Stimulated activated CD8-positive, alpha-beta memory T cell treated with anti-CD3 and anti-CD28 coated beads, Interleukin-2, amount 100 ng/mL, for 48 hours (primary cell): Measurements from ENCODE around the gene ZNF530.

Source experiments
- DNase-seq, 2 donors: peaks; one replicate each; pipeline ENCODE4 v3.0.0-alpha.2; 2020; ENCODE audit warnings: low read depth in 2 of 2

ZNF530 gene

DNA sequence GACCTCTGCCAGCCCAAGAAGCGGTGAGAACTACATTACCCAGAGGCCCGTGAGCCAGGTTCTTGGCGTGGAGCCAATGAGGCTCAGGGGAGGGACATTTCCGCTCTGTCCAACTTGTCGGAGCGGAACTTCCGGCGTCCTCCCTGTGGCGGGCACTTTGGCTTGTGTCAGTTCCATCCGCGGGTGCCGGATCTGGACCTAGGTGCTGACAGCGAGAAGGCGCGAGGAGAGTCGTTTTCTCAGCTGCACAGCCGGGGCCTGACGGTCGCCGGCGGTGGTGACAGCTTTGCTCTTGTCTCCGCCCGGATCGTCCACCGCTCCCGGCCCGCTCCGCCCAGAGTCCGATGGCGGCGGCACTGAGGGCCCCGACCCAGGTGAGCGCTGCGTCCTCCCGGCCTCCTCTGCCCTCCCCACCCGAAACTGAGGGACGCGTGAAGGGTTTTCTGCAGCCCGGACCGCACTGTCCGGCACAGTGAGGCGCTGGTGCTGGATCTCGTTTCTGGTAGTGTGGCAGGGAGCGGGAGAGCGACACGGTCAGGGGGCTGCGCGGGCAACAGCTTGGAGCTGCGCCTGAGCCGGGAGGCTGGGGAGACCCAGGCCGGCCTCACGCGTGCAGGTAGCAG, at the start of gene ZNF530:
Gene ZNF530, plus strand, starts transcription at position 125 of the 623 bp plus-strand sequence. CDS start 4,461 bp downstream, outside the sequence.
- peak; percentile 79 to 84 for DNase-seq

DNA sequence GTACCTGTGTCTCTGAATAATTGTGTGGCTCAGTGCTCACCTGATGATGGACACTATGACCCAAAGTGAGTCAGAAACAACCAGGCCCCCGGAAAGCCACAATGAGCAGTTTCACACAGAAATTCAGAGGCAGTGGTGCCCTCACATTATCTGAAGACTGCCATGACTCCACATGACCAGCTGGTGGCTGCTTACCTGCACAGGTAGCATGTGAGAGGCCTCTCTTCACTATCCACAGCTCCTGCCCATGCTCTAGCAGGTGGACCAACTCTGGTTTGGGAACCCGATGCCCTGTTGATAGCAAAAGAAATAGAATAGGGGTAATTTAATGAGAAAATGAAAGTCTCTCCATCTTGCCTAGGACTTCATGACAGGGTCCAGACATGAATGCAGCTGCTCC, 47.3 kb upstream of the ZNF530 start:
- no peak for DNase-seq

GRCh38 chr19:57557659-57558058, 42.0 kb upstream of the ZNF530 start:
- no peak for DNase-seq

- no peak for DNase-seq
Measured at GRCh38 chr19:57558525-57558924, 41.2 kb upstream of the ZNF530 start.

DNA sequence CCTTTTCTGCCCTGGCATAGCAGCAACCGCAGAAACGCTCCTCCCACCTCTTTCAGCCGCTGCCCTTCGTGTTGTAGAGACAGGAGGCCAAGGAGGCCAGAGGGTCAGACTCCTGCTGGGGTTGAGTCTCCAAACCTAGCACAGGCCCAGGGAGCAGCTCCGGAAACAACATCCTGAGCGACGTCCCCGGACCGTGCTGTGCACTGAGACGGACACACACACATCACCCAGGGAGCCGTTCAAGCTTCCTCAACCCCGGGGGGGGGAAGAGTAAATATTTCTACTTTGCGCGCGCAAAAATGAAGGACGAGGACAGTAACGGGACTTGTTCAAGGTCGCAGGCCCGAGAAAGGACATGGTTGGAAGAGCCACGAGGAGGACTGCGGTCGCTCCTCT, 40.7 kb upstream of the ZNF530 start:
- DNase-seq: no peak

DNA sequence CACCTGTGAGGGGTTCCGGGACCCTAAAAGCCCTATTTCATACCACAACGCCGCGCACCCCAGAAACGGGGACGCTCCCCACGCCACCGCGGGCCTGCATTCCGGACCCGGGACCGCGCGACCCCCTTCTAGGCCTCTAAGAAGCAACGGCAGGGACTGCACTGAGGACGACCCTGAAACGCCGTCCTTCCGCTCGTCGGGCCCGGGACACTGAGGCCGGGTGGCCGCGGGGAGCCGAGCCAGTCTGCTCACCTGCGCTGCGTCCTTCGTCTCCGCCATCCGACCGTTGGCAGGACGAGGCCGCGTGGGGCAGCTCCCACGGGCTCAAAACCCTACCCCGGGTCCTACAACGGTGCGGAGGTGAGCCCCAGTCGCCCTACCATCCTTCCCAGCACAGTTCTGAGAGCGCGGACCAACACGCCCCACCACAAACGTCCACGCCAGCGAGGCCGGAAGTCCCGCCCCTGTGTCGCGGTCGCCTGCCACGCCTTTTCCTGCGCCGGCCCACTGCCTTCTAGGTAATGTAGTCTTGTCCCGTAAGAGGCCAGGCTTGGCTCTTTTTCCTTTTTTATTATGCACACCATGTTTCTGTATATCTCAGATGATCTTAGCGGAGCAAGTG, 40.2 kb upstream of the ZNF530 start, which contains the start of gene ZNF550:
Gene ZNF550, minus strand, starts transcription at position 460 of the 622 bp plus-strand sequence. Its CDS starts 181 bp downstream, at position 279.
- peak; percentile 78 to 82 for DNase-seq

DNA sequence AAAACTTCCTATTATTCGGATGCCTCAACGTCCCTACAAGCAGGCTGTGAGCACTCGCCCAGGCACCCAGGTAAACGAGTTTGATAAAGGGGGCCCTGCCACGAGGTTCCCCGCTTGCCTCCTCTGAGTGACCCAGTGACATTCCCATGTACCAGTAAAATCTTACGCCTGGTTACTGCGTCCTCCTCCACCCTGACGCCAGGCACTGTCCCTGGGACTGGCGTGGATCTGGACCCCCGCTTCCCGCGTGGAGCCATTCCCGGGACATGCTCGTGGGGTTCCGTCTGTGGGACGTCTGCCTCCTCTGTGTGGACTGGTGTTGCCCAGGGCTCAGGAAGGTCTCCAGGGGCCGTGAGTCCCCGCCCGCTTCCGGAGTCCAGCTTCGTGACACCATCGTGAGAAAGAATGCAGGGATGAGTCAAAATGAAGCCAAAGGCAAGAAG, 39.6 kb upstream of the ZNF530 start:
- no peak for DNase-seq

- DNase-seq: no peak
Measured at GRCh38 chr19:57563547-57563946, 36.1 kb upstream of the ZNF530 start.

GRCh38 chr19:57566396-57567265, 33.1 kb upstream of the ZNF530 start:
- no peak for DNase-seq

- no peak for DNase-seq
Measured at GRCh38 chr19:57570707-57571106, 29.0 kb upstream of the ZNF530 start.

- DNase-seq: no peak
Measured at GRCh38 chr19:57572415-57572947, 27.2 kb upstream of the ZNF530 start.

GRCh38 chr19:57576661-57577060, 23.0 kb upstream of the ZNF530 start:
- no peak for DNase-seq

- DNase-seq: peak; percentile 77 to 84
Measured at GRCh38 chr19:57578487-57579205, 21.0 kb upstream of the ZNF530 start, which contains the start of gene ZNF416. Gene ZNF416 (minus strand): TSS chr19:57578911. CDS start chr19:57578704, 207 bp downstream.

DNA sequence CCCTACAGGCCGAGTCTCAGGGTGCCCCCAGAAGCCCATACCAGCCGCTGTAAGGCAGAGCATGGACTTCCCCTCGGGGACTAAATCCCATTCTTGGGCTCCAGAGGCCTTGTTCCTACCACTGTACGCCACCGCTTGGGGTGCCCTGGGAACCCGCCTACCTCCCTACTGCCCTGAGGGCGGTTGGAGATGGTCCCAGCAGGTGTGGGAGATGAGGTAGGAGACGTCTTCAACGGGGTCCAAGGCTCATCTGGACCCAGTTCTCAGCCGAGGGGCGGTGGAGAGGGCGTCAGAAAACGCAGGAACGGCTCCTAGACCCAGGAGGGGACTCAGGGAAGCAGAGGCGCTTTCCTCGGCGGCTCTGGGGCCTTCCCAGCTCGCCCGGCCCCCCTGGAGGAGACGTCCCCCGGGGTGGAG, 16.6 kb upstream of the ZNF530 start:
- no peak for DNase-seq

DNA sequence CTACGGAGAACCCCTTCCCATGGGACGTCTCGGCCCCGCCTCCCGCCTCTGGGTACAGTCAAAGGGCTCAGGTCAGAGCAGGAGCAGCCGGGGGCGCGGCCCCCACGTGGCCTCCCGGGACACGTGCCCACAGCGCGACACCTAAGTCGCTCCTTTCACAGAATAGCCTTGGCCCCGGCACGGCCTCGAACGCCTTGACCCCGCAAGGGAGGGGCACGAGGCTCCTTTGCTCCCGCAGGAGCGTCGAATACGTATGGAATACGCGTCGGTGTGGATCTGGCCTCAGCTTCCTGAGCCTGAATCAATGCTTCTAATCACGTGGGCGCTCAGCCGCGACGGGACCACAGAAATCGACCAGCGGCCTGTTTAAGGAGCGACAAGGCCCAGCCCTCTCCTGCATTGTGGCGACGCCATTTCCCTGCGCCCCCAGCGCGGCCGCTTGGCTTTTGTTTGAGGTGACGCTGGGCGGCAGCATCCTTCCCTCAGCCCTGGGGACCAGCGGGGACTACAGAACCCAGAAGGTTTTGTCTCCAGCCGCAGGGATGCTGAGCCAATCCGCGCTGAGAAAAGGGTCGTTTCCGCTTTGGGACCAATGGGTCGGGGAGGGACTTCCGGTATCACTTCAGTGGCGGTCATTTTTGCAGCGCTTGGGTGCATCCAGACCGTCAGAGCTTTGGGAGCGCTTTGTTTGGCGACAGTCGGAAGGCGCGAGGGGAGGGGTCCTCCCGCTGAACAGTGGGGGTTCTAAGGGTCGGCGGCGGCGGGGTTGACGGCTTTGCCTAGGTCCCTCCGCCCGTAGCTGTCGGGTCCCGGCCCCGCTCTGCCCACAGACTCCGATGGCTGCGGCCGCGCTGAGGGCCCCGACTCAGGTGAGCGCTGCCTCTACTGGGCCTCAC, 15.9 kb upstream of the ZNF530 start, which contains the start of gene ZIK1:
Gene ZIK1, plus strand, starts transcription at position 625 of the 896 bp plus-strand sequence. Its CDS starts 212 bp downstream, at position 837.
- DNase-seq: peak; percentile 59 to 74

- no peak for DNase-seq
Measured at GRCh38 chr19:57587529-57587928, 12.2 kb upstream of the ZNF530 start.

- no peak for DNase-seq
Measured at GRCh38 chr19:57599377-57599760, 316 bp upstream of the ZNF530 start.

GRCh38 chr19:57606931-57607330, 7.2 kb downstream of the ZNF530 start:
- no peak for DNase-seq

GRCh38 chr19:57611113-57611512, 11.4 kb downstream of the ZNF530 start:
- no peak for DNase-seq
